K562 (cell line): ENCODE results near the gene SOS1. TPM values are rescaled to one million over a fixed set of nuclear protein-coding genes. Genes with fewer than 3 reads are reported as not detected.

Experiments
- NR3C1 ChIP-seq: sonication (generic); formaldehyde crosslinking; IDR thresholded peaks from 2 replicates; pipeline ENCODE4 v1.8.1; 2022; ENCODE audit warnings: missing genetic modification reagents
- ZFPM2 ChIP-seq: fragments of 250-450 bp; sonication (Bioruptor Pico); IDR thresholded peaks from 2 replicates; pipeline ENCODE4 v1.5.1; 2022; ENCODE audit warnings: mild to moderate bottlenecking
- ZNF253 ChIP-seq: fragments of 250-450 bp; sonication (Bioruptor Pico); conservative IDR thresholded peaks from 2 replicates; pipeline ENCODE4 v1.6.1; 2021; ENCODE audit warnings: mild to moderate bottlenecking
- ZNF584 ChIP-seq: fragments of 200-800 bp; sonication (Bioruptor generic); IDR thresholded peaks from 2 replicates; pipeline ENCODE4 v1.6.1; 2016; ENCODE audit warnings: low read depth, mild to moderate bottlenecking, missing genetic modification characterization, missing compliant biosample characterization
- ZSCAN29 ChIP-seq: fragments of 450-650 bp; IDR thresholded peaks from 2 replicates; pipeline ENCODE4 v1.6.1; 2017
- polyA plus RNA-seq, 8 experiments: library from polyadenylated mRNA; depleted of rRNA in 4 of 8; stranded (reverse) in 5 of 8; unstranded in 3 of 8; fragments of >200 nt; fragmentation: Nextera tagmentation in 2 of 8; fragmentation: Illumina TruSeq in 1 of 8; extraction: Ambion mirVana in 2 of 8; extraction: Trizol in 1 of 8; gene quantifications; 2 replicates each; pipeline versions ENCODE4 v1.2.1 to v1.2.3, GENCODE V29; 2011 to 2014; ENCODE audit warnings: inconsistent platforms in 1 of 8, missing spikeins in 1 of 8
- total RNA-seq, 7 experiments: library from RNA; depleted of rRNA in 6 of 7; stranded (reverse); fragments of >200 nt in 6 of 7; fragmentation: Illumina TruSeq in 2 of 7; extraction: Trizol in 2 of 7; gene quantifications; 2 replicates each; pipeline versions ENCODE4 v1.2.1 to v1.2.3, GENCODE V29; 2011 to 2021; ENCODE audit warnings: low replicate concordance in 1 of 7
- TF ChIP-seq, protein P1 (sequence below): fragments of 450-650 bp; conservative IDR thresholded peaks from 2 replicates; pipeline ENCODE4 v1.6.1; 2016; ENCODE audit warnings: missing genetic modification characterization, low read depth, mild to moderate bottlenecking, control low read depth, missing compliant biosample characterization
- TF ChIP-seq, protein P2 (sequence below): fragments of 450-650 bp; formaldehyde crosslinking; conservative IDR thresholded peaks from 2 replicates; pipeline ENCODE4 v1.4.0; 2022; ENCODE audit warnings: mild to moderate bottlenecking, missing genetic modification characterization
- TF ChIP-seq, protein P3 (sequence below): fragments of 250-450 bp; sonication (Bioruptor Pico); IDR thresholded peaks from 2 replicates; pipeline ENCODE4 v1.5.0; 2021; ENCODE audit warnings: mild to moderate bottlenecking, moderate library complexity

Gene SOS1
- total and polyA plus RNA-seq, 9 of the 15 experiments (the other 6 are each of a cell fraction or from before 2014, with no cell fraction given), result 2.5 to 27.1 (median 16.3) TPM

DNA sequence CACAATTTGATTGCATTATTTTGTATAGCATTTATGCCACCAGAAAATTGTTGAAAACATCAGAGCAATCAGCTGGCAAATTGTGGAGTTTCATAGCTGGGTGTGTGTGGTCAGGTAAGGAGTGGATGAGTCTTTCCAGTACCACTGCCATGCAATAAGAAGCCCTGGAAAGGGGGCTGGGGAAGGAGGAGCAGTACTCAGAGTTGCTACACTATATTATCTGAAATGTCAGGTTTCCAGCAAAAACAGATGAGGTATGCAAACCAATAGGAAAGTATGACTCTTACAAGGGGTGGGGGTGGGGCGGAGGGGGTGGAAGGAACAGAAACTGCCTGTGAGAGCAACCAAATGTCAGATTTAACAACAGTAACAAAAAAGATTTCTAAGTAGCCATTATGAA, 112.2 kb downstream of the SOS1 start (continued):
- TF ChIP-seq, protein P1, sequence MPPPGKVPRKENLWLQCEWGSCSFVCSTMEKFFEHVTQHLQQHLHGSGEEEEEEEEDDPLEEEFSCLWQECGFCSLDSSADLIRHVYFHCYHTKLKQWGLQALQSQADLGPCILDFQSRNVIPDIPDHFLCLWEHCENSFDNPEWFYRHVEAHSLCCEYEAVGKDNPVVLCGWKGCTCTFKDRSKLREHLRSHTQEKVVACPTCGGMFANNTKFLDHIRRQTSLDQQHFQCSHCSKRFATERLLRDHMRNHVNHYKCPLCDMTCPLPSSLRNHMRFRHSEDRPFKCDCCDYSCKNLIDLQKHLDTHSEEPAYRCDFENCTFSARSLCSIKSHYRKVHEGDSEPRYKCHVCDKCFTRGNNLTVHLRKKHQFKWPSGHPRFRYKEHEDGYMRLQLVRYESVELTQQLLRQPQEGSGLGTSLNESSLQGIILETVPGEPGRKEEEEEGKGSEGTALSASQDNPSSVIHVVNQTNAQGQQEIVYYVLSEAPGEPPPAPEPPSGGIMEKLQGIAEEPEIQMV (tag), result no peak
- TF ChIP-seq ZFPM2 (CRISPR knock-in tag) (no peak), ZNF584 (CRISPR knock-in tag) (no peak), NR3C1 (CRISPR knock-in tag) (no peak), ZNF253 (CRISPR knock-in tag) (no peak), ZSCAN29 (no peak)
- TF ChIP-seq, protein P2, sequence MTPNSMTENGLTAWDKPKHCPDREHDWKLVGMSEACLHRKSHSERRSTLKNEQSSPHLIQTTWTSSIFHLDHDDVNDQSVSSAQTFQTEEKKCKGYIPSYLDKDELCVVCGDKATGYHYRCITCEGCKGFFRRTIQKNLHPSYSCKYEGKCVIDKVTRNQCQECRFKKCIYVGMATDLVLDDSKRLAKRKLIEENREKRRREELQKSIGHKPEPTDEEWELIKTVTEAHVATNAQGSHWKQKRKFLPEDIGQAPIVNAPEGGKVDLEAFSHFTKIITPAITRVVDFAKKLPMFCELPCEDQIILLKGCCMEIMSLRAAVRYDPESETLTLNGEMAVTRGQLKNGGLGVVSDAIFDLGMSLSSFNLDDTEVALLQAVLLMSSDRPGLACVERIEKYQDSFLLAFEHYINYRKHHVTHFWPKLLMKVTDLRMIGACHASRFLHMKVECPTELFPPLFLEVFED (CRISPR knock-in tag), result no peak
- TF ChIP-seq, protein P3, sequence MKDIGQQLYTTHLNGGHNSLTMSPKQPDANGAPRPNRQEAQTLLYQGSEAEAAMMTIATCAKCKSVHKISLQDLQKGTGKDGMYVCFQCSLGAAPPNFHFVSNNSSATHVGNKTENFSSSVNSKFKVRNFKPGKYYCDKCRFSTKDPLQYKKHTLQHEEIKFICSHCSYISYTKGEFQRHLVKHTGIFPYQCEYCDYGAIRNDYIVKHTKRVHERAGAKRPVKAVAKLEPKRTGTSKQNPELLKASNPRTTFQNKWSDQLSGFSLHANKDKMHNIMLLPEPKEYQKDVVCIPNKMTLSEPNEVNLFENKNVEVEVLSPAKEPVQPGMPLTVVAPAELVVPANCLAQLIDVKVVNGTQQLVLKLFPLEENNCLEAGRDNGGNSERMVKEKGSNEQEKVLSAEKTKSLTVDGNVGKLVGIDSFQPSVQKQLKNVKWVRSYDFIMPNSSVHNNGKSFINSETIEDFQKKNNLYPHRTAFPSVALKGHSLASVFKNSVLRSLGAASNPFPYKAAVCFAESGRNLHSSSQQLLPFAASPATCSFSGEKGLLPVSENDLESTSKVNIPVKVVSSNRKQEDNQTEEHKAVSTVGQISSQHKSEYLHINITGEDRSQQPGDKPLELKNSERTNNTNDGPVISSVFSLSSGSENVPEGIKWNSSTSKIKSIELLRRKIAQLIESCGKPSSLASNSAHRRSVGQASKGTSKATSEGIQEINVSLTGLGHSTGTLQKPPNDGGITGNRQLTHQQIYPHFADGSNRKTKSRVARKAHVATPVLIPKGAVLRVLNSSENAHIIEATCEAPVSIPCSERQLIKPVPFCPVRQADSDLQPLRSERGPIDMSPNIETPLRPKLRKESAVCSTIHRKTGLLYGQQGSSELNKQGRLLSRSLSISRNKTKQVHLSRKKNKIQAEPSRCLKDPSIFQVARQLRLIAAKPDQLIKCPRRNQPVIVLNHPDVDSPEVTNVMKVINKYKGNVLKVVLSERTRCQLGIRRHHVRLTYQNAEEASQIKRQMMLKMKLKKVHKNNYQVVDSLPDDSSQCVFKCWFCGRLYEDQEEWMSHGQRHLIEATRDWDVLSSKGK, result no peak
